HG02870 (cell line): ENCODE measurements around the gene FAM222B.

Experiments
- ATAC-seq: cut with Tn5 transposase; IDR thresholded peaks from one replicate; pipeline ENCODE4 v1.9.1; 2021; ENCODE audit warnings: mild to moderate bottlenecking, moderate library complexity; ENCODE audit not compliant: unreplicated experiment

Gene FAM222B

GRCh38 chr17:28716740-28717577, 125.6 kb downstream of the FAM222B start:
- ATAC-seq: no peak

- no peak for ATAC-seq
Observed at GRCh38 chr17:28715217-28715616, 127.4 kb downstream of the FAM222B start.

- no peak for ATAC-seq
Observed at GRCh38 chr17:28714281-28714680, 128.3 kb downstream of the FAM222B start.

- no peak for ATAC-seq
Observed at GRCh38 chr17:28712705-28713415, 129.7 kb downstream of the FAM222B start.

GRCh38 chr17:28712032-28712704, 130.4 kb downstream of the FAM222B start:
- ATAC-seq: no peak

GRCh38 chr17:28711723-28712031, 130.9 kb downstream of the FAM222B start, which contains the start of gene PROCA1:
Gene PROCA1, minus strand, starts transcription at chr17:28711888. Its CDS starts 228 bp downstream, at chr17:28711660.
- peak; percentile 15 for ATAC-seq

- peak; percentile 74 for ATAC-seq
Observed at GRCh38 chr17:28710861-28711722, 131.5 kb downstream of the FAM222B start.

GRCh38 chr17:28707339-28707720, 135.3 kb downstream of the FAM222B start:
- ATAC-seq: no peak

GRCh38 chr17:28706471-28707338, 135.9 kb downstream of the FAM222B start:
- ATAC-seq: no peak
